Heart left ventricle (tissue), 13 donors: ENCODE data around the gene SCAMP1.

Experiments used
- CTCF ChIP-seq, 12 donors: fragments of 200-600 bp; sonication (generic) in 4 of 12; IDR thresholded peaks; one replicate each; pipeline versions ENCODE4 v1.5.0 to v1.8.0; 2018 to 2022; ENCODE audit warnings: antibody characterized with exemption in 12 of 12, mild to moderate bottlenecking in 5 of 12
- POLR2A ChIP-seq, 2 donors: fragments of 450-650 bp; IDR thresholded peaks; one replicate each; pipeline ENCODE4 v1.6.1; 2017; ENCODE audit warnings: antibody characterized with exemption in 2 of 2, mild to moderate bottlenecking in 2 of 2, moderate library complexity in 2 of 2
- donor health status: ischemic (EF 13 %, LVEDD 7.1; RV severe dilation, severe dysfunction).
- donor health status: DM: no; HTN: yes; CAD: no.
- donor health status: DM: no; HTN: no; CAD: no.
- donor health status: ischemic (EF 25% LVEDD 6.9; RV normal size, moderate dysfunction).
- donor health status: ischemic (EF 25% LVEDD 5.7; RV mildly dilated, moderate dysfunction).
- donor health status: ischemic (EF 35%, LVEDD 5.7; RV mildly dilated, moderate dysfunction).
- donor health status: nonischemic (EF 11% LVEDD 7.7; RV severe dilation, severe dysfunction).
- donor health status: DM: yes; HTN: yes; CAD: no.
- donor health status: PGD.
- donor health status: ischemic (EF 29% LVEDD 5.4; RV normal size, mild dysfunction).
- donor health status: nonischemic (EF 23%, LVEDD 6.1; RV moderate dilation, normal function).

GRCh38 chr5:78323241-78323640 lies 37.2 kb upstream of the SCAMP1 start:
- TF ChIP-seq CTCF (IDR thresholded peaks at IDR 0.05): no peak
- no peak for TF ChIP-seq POLR2A (IDR thresholded peaks at IDR 0.05)
